IMR-90 (cell line): ENCODE data around the gene SEC14L1. TPM values are rescaled to one million over a fixed set of nuclear protein-coding genes. Genes with fewer than 3 reads are reported as not detected.
A peak's percentile ranks its signal among the peaks of the same experiment; 100 is the strongest.

Experiments used
- ATAC-seq: fragments of 200-7000 bp; cut with Tn5 transposase; 2 replicates; pipeline ENCODE4 v1.9.1; 2020; ENCODE audit warnings: low read depth, mild to moderate bottlenecking, moderate library complexity
- BruUV-seq: library from RNA; stranded (reverse); fragments of 400-500 nt; replicated peaks from 2 replicates; lab custom pipeline; 2021; lab: Mats Ljungman, UMichigan
- CTCF ChIA-PET: fragments of 300-600 bp; formaldehyde crosslinking; extraction: SDS; loops from one replicate; lab custom pipeline; 2021; ENCODE audit warnings: antibody characterized with exemption; lab: Yijun Ruan, JAX
- POLR2A ChIA-PET: fragments of 300-600 bp; sonication (Branson Sonifier 250); formaldehyde crosslinking; loops from one replicate; lab custom pipeline; 2022; ENCODE audit warnings: antibody characterized with exemption; ENCODE audit not compliant: unreplicated experiment; lab: Charles Lee
- DNase-seq: peaks from one replicate; pipeline ENCODE4 v3.0.0; 2013
- H2AFZ ChIP-seq: replicated peaks from 2 replicates; pipeline ENCODE3; 2013; ENCODE audit warnings: low read length, mild to moderate bottlenecking; ENCODE audit not compliant: poor library complexity
- H2AK5ac ChIP-seq: 2 replicates; pipeline ENCODE4 v1.6.1; 2013; ENCODE audit warnings: low read depth, low read length, inconsistent platforms
- H2AK9ac ChIP-seq: replicated peaks from 2 replicates; pipeline ENCODE3; 2013; ENCODE audit warnings: mild to moderate bottlenecking, low read depth, low read length, moderate library complexity; ENCODE audit not compliant: poor library complexity
- H2BK120ac ChIP-seq: 2 replicates; pipeline ENCODE4 v1.6.1; 2013; ENCODE audit warnings: low read depth, low read length, inconsistent platforms
- H2BK15ac ChIP-seq: 3 replicates; pipeline ENCODE4 v1.6.1; 2013; ENCODE audit warnings: low read depth, low read length, inconsistent platforms
- H2BK20ac ChIP-seq: 2 replicates; pipeline ENCODE4 v1.6.1; 2013; ENCODE audit warnings: low read depth, mild to moderate bottlenecking, inconsistent platforms, low read length, moderate library complexity
- H2BK5ac ChIP-seq: 2 replicates; pipeline ENCODE4 v1.6.1; 2013; ENCODE audit warnings: mild to moderate bottlenecking, low read depth, low read length, inconsistent platforms; ENCODE audit not compliant: poor library complexity, severe bottlenecking
- H3K14ac ChIP-seq: replicated peaks from 2 replicates; pipeline ENCODE4 v1.6.1; 2013; ENCODE audit warnings: low read depth, low read length, inconsistent platforms
- H3K18ac ChIP-seq: 2 replicates; pipeline ENCODE4 v1.6.1; 2013; ENCODE audit warnings: low read depth, low read length, control low read depth
- H3K23ac ChIP-seq: 2 replicates; pipeline ENCODE4 v1.6.1; 2013; ENCODE audit warnings: low read depth, low read length, inconsistent platforms
- H3K27ac ChIP-seq: 2 replicates; pipeline ENCODE4 v1.5.1; 2013; ENCODE audit warnings: mild to moderate bottlenecking, control low read depth, low read length; ENCODE audit not compliant: insufficient read depth
- H3K27me3 ChIP-seq: 2 replicates; pipeline ENCODE4 v1.6.1; 2013; ENCODE audit warnings: low read length; ENCODE audit not compliant: control insufficient read depth, insufficient read depth
- H3K36me3 ChIP-seq: 2 replicates; pipeline ENCODE4 v1.6.1; 2013; ENCODE audit warnings: low read length, mixed read lengths; ENCODE audit not compliant: control insufficient read depth, insufficient read depth
- H3K4ac ChIP-seq: 2 replicates; pipeline ENCODE4 v1.6.1; 2013; ENCODE audit warnings: low read depth, low read length, inconsistent platforms
- H3K4me1 ChIP-seq: 2 replicates; pipeline ENCODE4 v1.6.1; 2013; ENCODE audit warnings: low read length, mixed read lengths; ENCODE audit not compliant: control insufficient read depth, insufficient read depth
- H3K4me2 ChIP-seq: 2 replicates; pipeline ENCODE4 v1.6.1; 2013; ENCODE audit warnings: low read depth, mild to moderate bottlenecking, control low read depth, low read length, moderate library complexity
- H3K4me3 ChIP-seq: 2 replicates; pipeline ENCODE4 v1.5.1; 2013; ENCODE audit warnings: low read depth, mild to moderate bottlenecking, control low read depth, low read length, moderate library complexity; ENCODE audit not compliant: insufficient read depth
- H3K56ac ChIP-seq: 2 replicates; pipeline ENCODE4 v1.6.1; 2013; ENCODE audit warnings: low read length, inconsistent platforms; ENCODE audit not compliant: insufficient read depth; ENCODE audit errors: extremely low read depth
- H3K79me1 ChIP-seq, 2 experiments: 2 replicates each; pipeline ENCODE4 v1.6.1; 2013; ENCODE audit warnings: low read length in 2 of 2, inconsistent platforms in 1 of 2, low read depth in 1 of 2
- H3K9ac ChIP-seq: 2 replicates; pipeline ENCODE4 v1.6.1; 2013; ENCODE audit warnings: low read depth, low read length, control low read depth
- H3K9me1 ChIP-seq: 2 replicates; pipeline ENCODE4 v1.6.1; 2013; ENCODE audit warnings: low read length, inconsistent platforms; ENCODE audit not compliant: insufficient read depth
- H3K9me3 ChIP-seq: 2 replicates; pipeline ENCODE4 v1.6.1; 2013; ENCODE audit warnings: low read length; ENCODE audit not compliant: control insufficient read depth, insufficient read depth
- H4K20me1 ChIP-seq: 2 replicates; pipeline ENCODE4 v1.6.1; 2013; ENCODE audit warnings: low read length, inconsistent platforms; ENCODE audit not compliant: insufficient read depth
- H4K5ac ChIP-seq: 2 replicates; pipeline ENCODE4 v1.6.1; 2013; ENCODE audit warnings: mild to moderate bottlenecking, low read depth, low read length, control low read depth
- H4K8ac ChIP-seq, 2 experiments: 2 replicates each; pipeline ENCODE4 v1.6.1; 2013; ENCODE audit warnings: low read depth in 2 of 2, low read length in 2 of 2, control low read depth in 1 of 2, inconsistent platforms in 1 of 2
- H4K91ac ChIP-seq: 2 replicates; pipeline ENCODE4 v1.6.1; 2013; ENCODE audit warnings: low read depth, low read length, inconsistent platforms; ENCODE audit not compliant: insufficient read depth
- MXI1 ChIP-seq: IDR thresholded peaks from 2 replicates; pipeline ENCODE4 v1.6.1; 2012; ENCODE audit warnings: low read depth, mild to moderate bottlenecking, low read length, moderate library complexity, borderline replicate concordance
- RCOR1 ChIP-seq: IDR thresholded peaks from 2 replicates; pipeline ENCODE4 v1.6.1; 2012; ENCODE audit warnings: mild to moderate bottlenecking, low read length, improper control_type of control experiment; ENCODE audit not compliant: insufficient replicate concordance
- RFX5 ChIP-seq: IDR thresholded peaks from 2 replicates; pipeline ENCODE4 v1.8.0; 2012; ENCODE audit warnings: low read depth, mild to moderate bottlenecking, low read length, moderate library complexity
- WGBS, 2 experiments: methylation state at CpG; one replicate each; pipeline versions ENCODE4 v1.1.5 to v1.1.7; 2013; ENCODE audit warnings: missing lambda C conversion rate in 2 of 2; ENCODE audit not compliant: insufficient read length in 1 of 2; ENCODE audit errors: extremely low coverage in 2 of 2; 5-methylcytosine and 5-hydroxymethylcytosine counted together
- dilution Hi-C: fragments of 300-500 bp; cut with HindIII; formaldehyde crosslinking; loops from one replicate; pipeline ENCODE4 v1.14.3; 2018; ENCODE audit warnings: low sequenced_read_pairs; ENCODE audit not compliant: unreplicated experiment
- in situ Hi-C: fragments of 300-500 bp; cut with MboI; formaldehyde crosslinking; loops from 3 replicates; pipeline ENCODE4 v1.14.3; 2019; ENCODE audit warnings: low sequenced_read_pairs, inconsistent platforms, mixed read lengths
- intact Hi-C: fragments of 100-400 bp; cut with micrococcal nuclease; formaldehyde crosslinking; loops from 2 replicates; pipeline ENCODE4 v1.10.0; 2022
- polyA plus RNA-seq, 3 experiments: library from polyadenylated mRNA; depleted of rRNA; stranded (reverse); fragments of >200 nt; gene quantifications; 2 replicates each; pipeline ENCODE4 v1.2.3, GENCODE V29; 2012; ENCODE audit warnings: low replicate concordance in 1 of 3
- total RNA-seq: library from RNA; depleted of rRNA; stranded (reverse); fragments of >200 nt; gene quantifications from 2 replicates; pipeline ENCODE4 v1.2.3, GENCODE V29; 2012

Gene SEC14L1
- total and polyA plus RNA-seq, 2 of the 4 experiments (the other 2 are of a cell fraction), result 24.9 to 35.8 TPM

DNA sequence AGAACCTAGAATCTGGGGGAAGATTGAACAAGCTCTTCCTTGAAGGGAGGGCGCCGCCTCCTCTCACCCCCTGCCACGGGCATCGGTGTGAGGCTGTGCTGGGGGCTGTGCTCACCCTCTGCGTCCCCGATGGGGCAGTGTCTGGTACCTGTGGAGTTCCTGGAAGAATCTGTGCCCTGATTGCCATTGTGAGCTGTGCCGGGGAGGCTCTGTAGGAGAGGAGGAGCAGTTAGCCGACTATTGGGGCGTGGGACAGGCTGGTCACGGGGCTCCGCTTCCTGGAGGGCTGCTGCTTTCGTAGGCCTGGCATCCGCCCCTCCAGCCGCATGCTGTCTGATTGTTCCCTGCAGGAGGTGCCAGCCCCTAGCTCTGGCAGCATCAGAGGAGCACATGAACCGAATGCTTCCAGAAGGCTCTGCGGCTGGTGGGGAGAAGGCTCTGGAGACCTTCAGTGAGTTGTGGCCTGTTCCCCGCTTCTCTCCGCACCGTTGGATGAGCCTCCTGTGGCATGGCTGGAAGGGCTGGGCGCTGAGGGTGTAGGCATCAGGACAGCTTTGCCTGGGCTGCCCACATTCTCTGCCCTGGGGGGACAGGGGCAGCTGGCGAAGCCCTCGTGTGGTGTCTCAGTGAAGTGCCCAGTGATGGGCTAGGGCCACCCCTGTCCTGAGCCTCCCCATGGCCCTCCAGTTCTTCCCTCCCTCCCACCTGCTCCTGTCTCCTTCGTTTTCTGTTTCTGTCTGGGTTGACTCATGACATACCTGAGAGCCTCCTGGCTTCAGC is 86.9 kb downstream of the SEC14L1 start:
- H2AK5ac ChIP-seq, result 0 out of 2 replicates have a peak overlapping the region, but pooled peaks have one; percentile 2
- peak overlapping the region; percentile 61 for H2AK9ac ChIP-seq
- dilution Hi-C loops, result no loop called here
- no peak overlapping the region for H3K27ac ChIP-seq
- no peak overlapping the region for H2AFZ ChIP-seq
- no peak overlapping the region for H3K56ac ChIP-seq
- in situ Hi-C loops, result loop anchor here (5.0 to 25.0 kb wide), 2 partner anchors 50 to 365 kb away; partner anchors contain the start of gene MGAT5B
- H3K4me1 ChIP-seq, result no peaks in the 10 kb centered on the region
- no peaks in the 10 kb centered on the region for H4K20me1 ChIP-seq
- ATAC-seq, result no peak
- H3K18ac ChIP-seq, result no peak overlapping the region
- BruUV-seq, result no TSS peak
- 100% methylated on average over 2 of the region's 23 CpGs; no CpG with 5 or more reads in 1 of the 2 experiments for WGBS, 2 experiments
- POLR2A ChIA-PET, result no interaction called here
- H3K27me3 ChIP-seq, result no peaks in the 10 kb centered on the region
- no peaks in the 10 kb centered on the region for H3K36me3 ChIP-seq
- 0 out of 2 replicates have a peak, but pooled peaks cover 3% of the 10 kb centered on the region for H3K9me3 ChIP-seq
- H4K5ac ChIP-seq, result no peak overlapping the region
- H2BK20ac ChIP-seq, result no peak overlapping the region
- H4K91ac ChIP-seq, result no peak overlapping the region
- no peak overlapping the region for H2BK120ac ChIP-seq
- no peak overlapping the region for H2BK15ac ChIP-seq
- no peak overlapping the region for H3K4me2 ChIP-seq
- TF ChIP-seq RCOR1 (no peak), MXI1 (no peak), RFX5 (no peak)
- no peak overlapping the region for H3K14ac ChIP-seq
- no peaks in the 10 kb centered on the region; the same call in 1 of the 2 replicates for H3K9me1 ChIP-seq
- CTCF ChIA-PET, result interaction anchor here (0.5 kb wide), 1 partner anchor 448 kb away, joined by 3 read pairs; no protein-coding TSS in a partner anchor
- H2BK5ac ChIP-seq, result no peak overlapping the region
- H4K8ac ChIP-seq, result no peak overlapping the region
- H3K9ac ChIP-seq, result no peak overlapping the region
- intact Hi-C loops, result no loop called here
- H3K23ac ChIP-seq, result no peak overlapping the region
- H3K4ac ChIP-seq, result no peak overlapping the region
- no peak overlapping the region for H3K4me3 ChIP-seq
- no peak for DNase-seq
- no peaks in the 10 kb centered on the region for H3K79me1 ChIP-seq
